GM19455 (cell line): ENCODE data around the gene BCL7B.
"Not testable (repeated sequence)": the region's sequence is repeated elsewhere in the genome, so short reads cannot be mapped to it uniquely, and the experiment has no call there.

Experiments
- ATAC-seq: cut with Tn5 transposase; IDR thresholded peaks from one replicate; pipeline ENCODE4 v1.9.1; 2021; ENCODE audit not compliant: unreplicated experiment

Gene BCL7B

DNA sequence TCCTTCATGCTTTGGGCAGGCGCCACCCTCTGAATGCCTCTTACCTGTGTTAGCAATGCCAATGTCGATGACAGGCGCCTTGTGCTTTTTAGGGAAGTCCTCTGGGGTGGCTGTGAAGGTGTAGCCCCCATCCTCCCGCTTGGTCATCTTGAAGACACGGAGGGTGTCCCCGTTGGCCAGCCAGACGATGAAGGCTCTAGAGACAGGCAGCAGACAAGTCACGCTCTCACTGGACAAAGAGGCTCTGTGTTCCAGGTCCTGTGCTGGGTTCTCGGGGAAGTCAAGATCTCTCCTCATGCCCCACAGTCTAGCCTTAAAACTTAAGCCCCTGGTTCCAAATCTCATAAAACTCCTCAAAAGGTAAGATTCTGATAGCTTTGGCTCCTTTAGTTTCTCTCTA is 15.8 kb upstream of the BCL7B start:
- no peak for ATAC-seq

GRCh38 chr7:73572767-73573186 is 15.3 kb upstream of the BCL7B start:
- ATAC-seq, result no peak

GRCh38 chr7:73570977-73571376 is 13.5 kb upstream of the BCL7B start:
- no peak for ATAC-seq

GRCh38 chr7:73570521-73570920 is 13.0 kb upstream of the BCL7B start:
- ATAC-seq, result no peak

GRCh38 chr7:73569042-73569608 is 11.6 kb upstream of the BCL7B start:
- ATAC-seq, result no peak

DNA sequence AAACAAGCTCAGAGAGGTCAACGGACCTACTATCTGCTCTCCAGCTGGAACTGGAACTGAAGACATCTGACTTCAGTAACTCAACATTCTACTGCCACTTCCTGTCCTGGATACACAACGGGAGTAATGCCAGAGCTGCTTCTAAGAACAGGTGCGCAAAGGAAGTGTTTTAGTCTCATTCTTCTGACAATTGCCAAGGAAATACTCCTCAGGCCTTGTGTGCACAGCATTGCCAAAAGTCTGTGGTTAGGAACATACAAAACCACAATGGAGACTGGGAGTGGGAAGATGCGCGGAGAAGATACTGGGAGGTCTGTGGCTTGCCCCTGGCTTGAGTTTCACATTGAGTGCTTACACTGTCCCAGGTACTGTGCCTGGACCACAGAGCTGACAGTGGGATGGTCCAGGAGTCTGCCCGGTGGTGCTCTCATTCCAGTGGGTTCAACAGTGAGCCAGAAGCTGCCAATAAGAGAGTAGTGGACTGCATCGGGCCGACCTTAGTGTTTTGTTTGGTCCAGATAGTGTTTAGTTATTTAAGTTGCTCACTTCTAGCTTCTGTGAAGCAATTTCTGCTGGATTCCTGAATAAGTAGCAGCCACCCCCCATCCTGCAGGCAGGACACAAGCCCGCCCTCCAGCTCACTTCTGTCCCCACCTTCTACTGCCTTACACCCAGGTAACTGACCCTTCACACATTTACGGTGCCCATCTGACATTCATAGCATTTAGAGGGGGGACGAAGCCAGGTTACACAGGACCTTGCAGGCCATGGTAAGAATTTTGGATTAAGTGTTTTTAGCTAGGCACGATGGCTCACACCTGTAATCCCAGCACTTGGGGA is 10.6 kb upstream of the BCL7B start:
- ATAC-seq, result no peak

- ATAC-seq, result no peak
These were observed 9.7 kb upstream of the BCL7B start for GRCh38 chr7:73567140-73567539.

DNA sequence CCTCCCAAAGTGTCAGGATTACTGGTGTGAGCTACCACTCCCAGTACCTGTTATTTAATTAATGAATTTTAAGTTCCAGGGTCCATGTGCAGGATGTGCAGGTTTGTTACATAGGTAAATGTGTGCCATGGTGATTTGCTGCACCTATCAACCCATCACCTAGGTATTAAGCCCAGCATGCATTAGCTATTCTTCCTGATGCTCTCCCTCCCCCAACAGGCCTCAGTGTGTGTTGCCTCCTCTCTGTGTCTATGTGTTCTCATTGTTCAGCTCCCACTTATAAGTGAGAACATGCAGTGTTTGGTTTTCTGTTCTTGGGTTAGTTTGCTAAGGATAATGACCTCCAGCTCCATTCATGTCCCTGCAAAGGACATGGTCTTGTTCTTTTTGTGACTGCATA is 8.9 kb upstream of the BCL7B start:
- ATAC-seq, result not testable (repeated sequence)

- no peak for ATAC-seq
These were observed 8.3 kb upstream of the BCL7B start for GRCh38 chr7:73565675-73566340.

GRCh38 chr7:73560109-73560835 is 2.8 kb upstream of the BCL7B start:
- ATAC-seq, result no peak

DNA sequence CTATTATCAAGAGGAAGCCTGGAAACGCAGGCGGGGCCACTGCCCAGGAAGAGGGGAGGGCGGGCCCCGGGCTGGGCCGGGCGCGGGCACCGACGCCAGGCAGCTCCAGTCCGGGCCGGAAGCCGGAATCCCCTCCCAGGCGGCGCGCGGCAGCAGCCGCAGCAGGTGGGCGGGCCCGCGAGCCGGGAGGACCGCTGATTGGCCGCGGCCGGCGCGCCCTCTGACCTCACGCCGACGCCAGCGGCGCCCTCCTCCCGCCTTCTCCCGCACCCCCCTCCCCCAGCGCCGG is 438 bp downstream of the BCL7B start:
- peak; percentile 84 for ATAC-seq

DNA sequence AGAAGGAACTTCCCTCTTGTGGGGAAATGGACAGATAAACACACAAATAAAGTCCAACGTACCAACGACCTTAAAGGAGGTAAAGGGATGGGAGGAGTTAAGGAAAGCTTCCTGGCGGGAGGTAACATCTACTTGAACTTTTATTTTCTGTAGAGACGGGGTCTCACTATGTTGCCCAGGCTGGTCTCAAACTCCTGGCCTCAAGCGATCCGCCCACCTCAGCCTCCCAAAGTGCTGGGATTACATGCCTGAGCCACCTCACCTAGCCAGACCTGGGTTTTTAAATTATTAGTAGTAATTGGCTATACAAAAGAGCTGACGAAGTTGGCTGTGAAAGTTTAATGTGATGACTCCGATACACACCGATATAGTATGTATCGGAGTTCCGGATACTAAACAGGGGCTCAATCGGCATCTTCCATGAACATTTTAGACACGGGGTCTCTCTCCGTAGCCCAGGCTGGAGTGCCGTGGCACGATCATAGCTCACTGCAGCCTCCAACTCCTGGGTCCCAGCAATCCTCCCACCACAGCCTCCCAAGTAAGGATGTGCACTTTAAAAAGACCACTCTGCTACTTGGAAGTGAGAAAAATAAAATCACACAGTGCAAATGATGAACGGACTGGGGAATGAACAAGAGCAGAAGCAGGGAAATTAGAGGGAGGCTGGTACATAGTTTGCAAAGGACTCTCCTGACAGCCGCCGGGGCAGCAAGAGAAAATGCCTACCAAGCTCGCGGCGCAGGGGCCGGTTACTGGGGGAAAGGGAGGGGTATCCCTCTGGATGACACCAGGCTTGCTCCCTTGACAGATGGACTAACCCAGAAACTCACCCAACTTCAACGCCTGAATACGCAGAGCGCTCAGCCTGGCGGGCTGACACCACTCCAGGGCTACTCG is 1.0 kb downstream of the BCL7B start:
- ATAC-seq, result no peak

DNA sequence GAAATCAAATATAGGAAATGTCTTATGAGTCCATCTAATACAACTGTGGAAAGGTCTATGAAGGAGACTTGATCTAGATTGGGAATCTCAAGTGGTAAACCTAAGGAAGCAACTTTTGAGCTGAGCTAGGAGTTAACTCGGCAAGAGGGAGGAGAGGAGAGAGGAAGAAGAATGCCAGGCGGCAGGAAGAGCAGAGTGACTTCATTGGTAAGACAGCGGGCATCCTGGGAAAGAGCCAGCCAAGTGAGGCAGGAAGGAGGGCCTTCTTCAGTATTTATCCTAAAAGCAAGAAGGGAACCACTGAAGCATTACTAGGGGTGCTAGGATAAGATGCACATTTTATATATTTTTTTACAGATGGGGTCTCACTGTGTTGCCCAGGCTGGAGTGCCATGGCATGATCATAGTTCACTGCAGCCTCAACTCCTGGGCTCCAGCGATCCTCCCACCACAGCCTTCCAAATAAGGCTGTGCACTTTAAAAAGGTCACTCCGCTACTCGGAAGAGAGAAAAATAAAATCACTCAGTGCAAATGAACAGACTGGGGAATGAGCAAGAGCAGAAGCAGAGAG is 2.0 kb downstream of the BCL7B start:
- no peak for ATAC-seq

GRCh38 chr7:73550093-73550492 is 7.4 kb downstream of the BCL7B start:
- not testable (repeated sequence) for ATAC-seq

GRCh38 chr7:73549176-73549575 is 8.3 kb downstream of the BCL7B start:
- no peak for ATAC-seq

- no peak for ATAC-seq
These were observed 9.6 kb downstream of the BCL7B start for GRCh38 chr7:73547841-73548240.

- ATAC-seq, result no peak
These were observed 12.8 kb downstream of the BCL7B start for GRCh38 chr7:73544678-73545077.

DNA sequence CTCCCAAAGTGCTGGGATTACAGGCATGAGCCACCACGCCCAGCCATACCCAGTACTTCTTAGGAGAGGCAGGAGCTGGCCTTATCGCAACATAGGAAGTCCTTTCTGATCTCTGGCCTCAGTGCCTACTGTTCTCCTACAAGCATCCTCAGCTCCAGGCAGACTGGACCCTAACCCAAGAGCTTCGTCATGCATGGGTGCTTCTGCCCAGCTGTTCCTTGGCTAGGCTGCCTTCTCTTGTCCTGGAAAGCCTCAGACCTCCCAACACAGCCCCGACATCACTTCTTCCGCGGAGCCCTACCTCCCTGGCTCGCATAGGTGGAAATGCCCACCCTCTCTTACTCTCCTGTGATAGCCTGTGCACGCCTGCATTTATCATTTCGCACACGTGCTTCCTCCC is 15.8 kb downstream of the BCL7B start:
- ATAC-seq, result no peak

GRCh38 chr7:73539709-73540108 is 17.8 kb downstream of the BCL7B start:
- ATAC-seq, result no peak

DNA sequence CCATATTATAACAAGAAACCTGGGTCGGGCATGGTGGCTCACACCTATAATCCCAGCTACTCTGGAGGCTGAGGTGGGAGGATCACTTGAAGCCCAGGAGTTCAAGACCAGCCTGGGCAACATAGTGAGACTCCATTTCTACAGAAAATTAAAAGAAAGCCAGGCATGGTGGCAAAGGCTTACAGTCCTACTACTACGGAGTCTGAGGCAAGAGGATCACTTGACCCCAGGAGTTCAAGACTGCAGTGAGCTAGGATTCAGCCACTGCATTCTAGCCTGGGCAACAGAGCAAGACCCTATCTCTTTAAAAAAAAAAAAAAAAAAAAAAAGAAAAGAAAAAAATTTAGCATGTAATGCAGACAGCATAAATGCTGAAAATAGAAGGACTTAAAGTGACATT is 19.0 kb downstream of the BCL7B start:
- ATAC-seq, result not testable (repeated sequence)
